ENCODE data around the gene OR10C1.
A peak's percentile ranks its signal among the peaks of the same experiment; 100 is the strongest.
"Not testable (repeated sequence)": the region's sequence is repeated elsewhere in the genome, so short reads cannot be mapped to it uniquely, and the experiment has no call there.

Gene OR10C1, protein sequence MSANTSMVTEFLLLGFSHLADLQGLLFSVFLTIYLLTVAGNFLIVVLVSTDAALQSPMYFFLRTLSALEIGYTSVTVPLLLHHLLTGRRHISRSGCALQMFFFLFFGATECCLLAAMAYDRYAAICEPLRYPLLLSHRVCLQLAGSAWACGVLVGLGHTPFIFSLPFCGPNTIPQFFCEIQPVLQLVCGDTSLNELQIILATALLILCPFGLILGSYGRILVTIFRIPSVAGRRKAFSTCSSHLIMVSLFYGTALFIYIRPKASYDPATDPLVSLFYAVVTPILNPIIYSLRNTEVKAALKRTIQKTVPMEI

DNA sequence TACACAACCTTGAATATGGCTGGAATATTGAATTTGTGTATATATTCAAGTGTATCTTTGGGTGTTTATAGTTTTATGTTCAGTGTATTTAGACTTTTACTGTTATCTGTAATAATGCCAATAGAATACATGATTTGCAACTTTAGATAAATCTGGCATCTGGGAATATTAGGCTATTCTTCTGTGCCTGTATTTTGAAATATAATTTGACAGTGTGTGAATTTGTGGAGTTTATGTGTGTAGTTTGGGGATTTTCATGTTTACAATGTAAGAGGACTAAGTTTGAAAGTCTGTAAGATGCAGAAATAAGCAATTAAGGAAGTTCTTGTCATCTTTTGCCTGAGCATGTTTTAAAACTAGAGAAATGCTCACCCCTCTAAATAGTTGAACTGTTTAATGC lies at the start of gene OR10C1:
Gene OR10C1, plus strand, starts transcription at position 301 of the 400 bp plus-strand sequence. CDS start 710 bp downstream, outside the sequence.
- FAIRE-seq, result no peak

DNA sequence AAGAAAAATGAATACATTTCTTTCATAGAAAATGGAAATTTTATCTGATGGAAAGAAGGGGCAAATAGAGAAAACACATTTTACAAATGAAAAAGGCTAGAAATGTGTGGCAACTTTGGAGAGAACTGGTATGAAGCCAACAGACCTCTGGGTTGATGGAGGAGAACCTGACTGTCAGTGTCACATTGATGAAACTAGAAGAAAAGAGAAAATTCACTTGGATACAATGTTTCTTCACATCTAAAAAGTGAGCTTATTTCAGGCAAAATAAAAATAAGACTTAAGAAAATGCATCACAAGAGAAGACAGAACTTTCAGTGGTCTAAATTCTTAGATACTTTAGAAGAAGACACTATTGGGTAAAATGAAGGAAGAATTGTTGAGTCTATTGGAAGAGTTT lies 43.8 kb upstream of the OR10C1 start, which contains the start of gene OR12D2:
Gene OR12D2, plus strand, starts transcription at position 301 of the 400 bp plus-strand sequence. CDS start 1,069 bp downstream, outside the sequence.
- no peak for FAIRE-seq

DNA sequence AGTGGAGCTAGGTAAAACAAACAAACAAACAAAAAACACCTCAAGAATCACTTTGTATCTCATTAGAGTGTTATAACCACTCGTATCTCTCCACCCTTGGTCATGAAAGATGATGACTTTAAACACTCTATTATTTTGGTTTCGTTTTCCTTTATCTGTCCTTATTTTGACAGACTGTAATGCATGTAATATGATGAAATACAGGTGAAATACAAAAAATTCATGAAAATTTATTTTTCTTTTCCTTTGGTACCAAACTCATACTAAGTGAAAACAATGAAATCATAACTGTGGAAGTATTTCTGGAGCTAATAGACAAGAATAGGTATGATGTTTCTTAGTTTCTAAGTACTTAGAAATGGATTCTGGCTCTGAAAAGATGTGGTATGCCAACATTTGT lies 39.6 kb upstream of the OR10C1 start:
- no peak for FAIRE-seq

- FAIRE-seq, result no peak
Observed at GRCh38 chr6:29403801-29404200, 35.3 kb upstream of the OR10C1 start.

DNA sequence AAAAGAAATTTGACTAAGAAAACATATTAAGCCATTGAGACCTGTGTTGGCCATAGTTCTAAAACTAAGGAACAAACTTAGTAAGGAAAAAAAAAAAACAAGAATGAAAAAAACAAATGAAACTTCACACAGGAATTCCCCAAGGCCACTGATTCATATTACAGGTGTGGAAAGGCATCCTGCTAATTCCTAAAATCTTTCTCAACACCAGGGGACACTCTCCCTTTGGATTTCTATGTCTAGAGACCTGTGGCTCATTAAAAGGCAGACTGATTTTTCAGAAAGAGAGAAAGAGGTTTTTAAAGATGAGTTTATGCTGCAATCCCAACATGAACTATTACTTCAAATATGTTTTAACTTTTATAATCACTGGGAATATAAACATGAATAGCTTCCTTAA lies 24.5 kb upstream of the OR10C1 start, which contains the start of gene OR12D1:
Gene OR12D1, plus strand, starts transcription at position 341 of the 400 bp plus-strand sequence.
- no peak for FAIRE-seq

DNA sequence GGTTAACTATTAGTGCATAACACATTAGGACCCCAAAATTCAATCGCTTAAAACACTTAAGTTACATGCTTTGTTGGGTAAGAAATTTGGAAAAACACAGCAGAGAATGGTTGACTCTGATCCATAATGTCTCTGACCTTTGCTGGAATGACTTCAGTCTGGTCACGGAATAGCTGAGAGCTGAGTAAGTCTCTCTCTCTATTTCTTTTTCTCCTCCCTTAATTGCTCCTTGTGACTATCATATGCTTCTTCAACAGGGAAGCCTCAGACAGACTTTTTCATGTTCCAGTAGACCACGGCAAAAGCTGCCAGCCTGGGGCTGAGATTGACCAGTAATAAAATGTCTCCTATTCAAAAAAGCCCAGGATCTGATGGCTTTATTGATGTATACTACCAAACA lies 19.6 kb upstream of the OR10C1 start:
- no peak for FAIRE-seq

DNA sequence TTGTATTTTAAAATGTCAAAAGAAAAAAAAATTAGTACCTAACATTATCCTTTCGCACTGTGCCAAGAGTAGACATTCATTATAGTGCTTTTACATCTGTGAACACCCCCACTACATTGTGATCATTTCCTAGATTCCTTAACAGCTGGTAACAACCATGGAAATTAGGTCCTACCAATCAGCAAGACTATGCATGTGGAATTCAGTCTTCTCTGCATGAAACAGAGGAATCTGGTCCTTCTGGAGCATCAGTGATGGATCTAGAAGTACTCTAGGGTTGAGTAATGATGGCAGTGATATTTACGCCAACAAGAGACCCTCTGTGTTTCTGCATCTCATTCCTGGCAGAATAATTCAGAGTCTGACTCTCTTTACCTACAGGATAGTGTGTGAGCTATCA lies 14.9 kb upstream of the OR10C1 start:
- FAIRE-seq, result no peak

GRCh38 chr6:29424575-29424974 lies 14.5 kb upstream of the OR10C1 start:
- FAIRE-seq, result no peak

- no peak for FAIRE-seq
Observed at GRCh38 chr6:29425075-29425474, 14.0 kb upstream of the OR10C1 start.

DNA sequence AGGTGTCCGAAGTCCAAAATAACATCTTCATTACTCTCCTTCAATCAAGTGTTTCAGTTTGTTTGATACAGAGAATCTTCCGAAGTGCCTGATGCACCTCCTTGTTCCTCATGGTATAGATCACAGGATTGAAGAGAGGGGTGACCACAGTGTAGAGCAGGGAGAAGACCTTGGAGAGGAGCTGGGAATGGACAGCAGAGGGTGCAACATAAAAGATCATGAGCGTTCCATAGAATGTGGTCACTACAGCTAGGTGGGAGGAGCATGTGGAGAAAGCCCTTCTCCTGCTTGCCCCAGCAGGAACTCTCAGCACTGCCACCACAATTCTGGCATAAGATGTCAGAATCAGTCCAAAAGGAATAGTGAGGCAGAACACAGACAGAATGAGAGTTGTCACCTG lies 12.5 kb upstream of the OR10C1 start:
- no peak for FAIRE-seq

DNA sequence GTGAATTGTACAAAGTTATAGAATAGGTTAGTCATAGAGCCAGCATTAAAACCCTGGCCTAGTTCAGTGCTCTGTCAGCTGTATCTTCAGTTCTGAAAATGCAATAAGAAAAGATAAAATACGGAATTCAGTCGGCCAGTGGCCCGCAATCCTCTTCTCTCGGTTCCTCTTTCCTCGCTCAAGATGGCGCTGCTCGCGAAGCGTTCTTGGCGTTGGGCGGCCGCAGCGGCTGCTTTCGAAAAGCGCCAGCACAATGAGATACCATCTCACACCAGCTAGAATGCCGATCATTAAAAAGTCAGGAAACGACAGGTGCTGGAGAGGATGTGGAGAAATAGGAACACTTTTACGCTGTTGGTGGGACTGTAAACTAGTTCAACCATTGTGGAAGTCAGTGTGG lies 2.4 kb upstream of the OR10C1 start:
- FAIRE-seq, result not testable (repeated sequence)

- FAIRE-seq, result no peak
Observed at GRCh38 chr6:29442719-29443118, 3.6 kb downstream of the OR10C1 start.

- not testable (repeated sequence) for FAIRE-seq
Observed at GRCh38 chr6:29444031-29444430, 4.9 kb downstream of the OR10C1 start.

DNA sequence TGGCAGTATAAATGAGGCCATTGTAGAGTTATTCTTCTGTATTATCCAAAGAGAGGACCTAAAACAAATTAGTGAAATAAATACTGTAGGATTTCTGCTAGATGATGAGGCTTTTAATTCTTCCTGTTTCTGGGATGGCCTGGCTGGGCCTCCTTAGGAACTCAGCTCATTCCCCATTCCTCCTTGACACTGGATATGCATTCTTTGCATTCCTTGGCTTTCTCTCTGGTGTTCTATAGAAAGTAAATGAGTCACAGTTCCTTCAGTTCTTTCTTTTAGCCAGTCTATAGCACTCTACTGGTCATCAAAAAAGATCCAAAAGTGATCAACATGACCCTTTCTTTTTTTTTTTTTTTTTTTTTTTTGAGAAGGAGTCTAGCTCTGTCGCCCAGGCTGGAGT lies 8.6 kb downstream of the OR10C1 start:
- no peak for FAIRE-seq

- no peak for FAIRE-seq
Observed at GRCh38 chr6:29451471-29452193, 12.5 kb downstream of the OR10C1 start.

- no peak for FAIRE-seq
Observed at GRCh38 chr6:29456971-29457370, 17.9 kb downstream of the OR10C1 start, which contains the start of the genes OR11A1 and OR2H1. OR11A1 (minus strand) TSS chr6:29457071; CDS start chr6:29427641, 29,430 bp downstream. OR2H1 (plus strand) TSS chr6:29457155; CDS start chr6:29461770, 4,615 bp downstream.

DNA sequence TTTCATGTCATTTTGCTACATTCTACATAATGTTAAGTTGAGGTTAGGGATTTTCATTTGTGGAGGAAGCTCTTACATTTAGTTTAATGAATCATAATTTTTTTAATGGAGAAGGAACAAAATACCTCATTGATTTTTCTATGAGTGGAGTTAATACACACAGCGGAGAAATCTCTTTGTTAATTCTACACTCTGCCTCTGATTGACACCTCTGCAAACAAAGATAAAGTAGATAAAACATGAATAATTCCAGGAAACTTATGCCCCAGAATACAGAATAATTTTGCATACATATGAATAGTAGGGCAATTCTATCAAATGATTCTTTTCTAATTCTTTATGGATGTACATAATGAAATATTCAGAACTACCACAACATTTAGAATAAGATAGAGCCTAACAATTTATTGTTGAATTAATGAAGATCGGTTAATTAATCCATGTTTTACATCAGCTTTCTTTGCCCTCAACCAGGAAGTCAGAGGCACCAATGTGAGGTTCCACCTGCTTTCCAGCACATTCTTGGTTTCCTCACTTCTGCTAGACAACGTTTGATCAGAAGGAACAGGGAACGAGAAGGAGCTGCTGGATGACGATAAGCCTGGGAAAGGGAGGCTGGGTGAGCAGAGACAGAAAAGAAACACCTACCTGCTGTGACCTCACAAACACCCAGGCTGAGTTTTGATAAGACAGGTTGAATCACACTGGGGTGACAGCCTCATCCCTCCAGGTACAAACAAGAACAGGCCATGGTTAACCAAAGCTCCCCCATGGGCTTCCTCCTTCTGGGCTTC lies 22.1 kb downstream of the OR10C1 start:
- peak; percentile 58 for FAIRE-seq

DNA sequence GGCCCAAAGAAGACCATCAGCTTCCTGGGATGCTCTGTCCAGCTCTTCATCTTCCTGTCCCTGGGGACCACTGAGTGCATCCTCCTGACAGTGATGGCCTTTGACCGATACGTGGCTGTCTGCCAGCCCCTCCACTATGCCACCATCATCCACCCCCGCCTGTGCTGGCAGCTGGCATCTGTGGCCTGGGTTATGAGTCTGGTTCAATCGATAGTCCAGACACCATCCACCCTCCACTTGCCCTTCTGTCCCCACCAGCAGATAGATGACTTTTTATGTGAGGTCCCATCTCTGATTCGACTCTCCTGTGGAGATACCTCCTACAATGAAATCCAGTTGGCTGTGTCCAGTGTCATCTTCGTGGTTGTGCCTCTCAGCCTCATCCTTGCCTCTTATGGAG lies 22.9 kb downstream of the OR10C1 start:
- no peak for FAIRE-seq

GRCh38 chr6:29465279-29465678 lies 26.2 kb downstream of the OR10C1 start:
- FAIRE-seq, result no peak

- no peak for FAIRE-seq
Observed at GRCh38 chr6:29465801-29466200, 26.7 kb downstream of the OR10C1 start.

GRCh38 chr6:29466241-29466640 lies 27.1 kb downstream of the OR10C1 start:
- FAIRE-seq, result no peak

- FAIRE-seq, result no peak
Observed at GRCh38 chr6:29474996-29475395, 35.9 kb downstream of the OR10C1 start.

DNA sequence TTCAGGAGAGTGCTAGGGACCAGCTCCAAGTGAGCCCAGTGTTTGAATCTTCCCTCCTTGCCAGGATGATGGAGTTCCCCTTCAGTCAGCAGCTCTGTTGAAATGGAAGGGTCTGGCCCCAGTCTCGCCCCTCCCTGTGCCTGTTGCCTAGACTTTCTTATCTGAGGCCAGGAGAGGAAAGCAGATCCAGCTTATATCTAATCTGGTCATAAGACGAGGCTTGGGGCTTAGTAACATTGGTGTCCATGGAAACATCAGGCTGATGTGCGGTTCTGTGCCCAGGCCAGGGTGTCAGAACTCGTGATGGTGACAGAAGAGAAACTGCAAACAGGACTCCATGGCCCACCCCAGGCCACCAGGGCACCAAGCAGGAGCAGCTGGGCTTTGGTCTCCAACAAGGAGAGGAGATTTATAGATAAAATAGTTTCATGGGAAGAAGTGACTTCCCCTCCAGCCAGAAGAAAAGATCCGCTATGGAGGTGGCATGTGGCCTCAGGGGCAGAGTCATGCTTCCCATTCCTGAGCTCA lies 38.9 kb downstream of the OR10C1 start:
- no peak for FAIRE-seq
